Coronary artery (tissue), 2 donors: ENCODE measurements around the gene UGT1A5.
"Not testable (repeated sequence)": the region's sequence is repeated elsewhere in the genome, so short reads cannot be mapped to it uniquely, and the experiment has no call there.

Experiments
- DNase-seq: peaks from one replicate; pipeline ENCODE4 v3.0.0-alpha.2; 2017; ENCODE audit warnings: low spot score
- H3K27ac ChIP-seq, 2 donors: fragments of 200-600 bp; sonication (generic); one replicate each; pipeline ENCODE4 v1.5.1; 2016 to 2019
- H3K4me3 ChIP-seq: fragments of 200-600 bp; sonication (generic); 2 replicates; pipeline ENCODE4 v1.5.1; 2016; ENCODE audit warnings: mild to moderate bottlenecking, moderate library complexity
- CTCF ChIP-seq: fragments of 200-600 bp; sonication (generic); IDR thresholded peaks from one replicate; pipeline ENCODE4 v1.5.1; 2019; ENCODE audit warnings: antibody characterized with exemption

UGT1A5 gene

GRCh38 chr2:233747283-233747544 lies 34.5 kb downstream of the UGT1A5 start:
- no peak for DNase-seq
- Histone ChIP-seq H3K4me3 (no peak overlapping the region), H3K27ac (no peak overlapping the region)
- TF ChIP-seq CTCF: no peak

- H3K4me3 ChIP-seq, H3K27ac ChIP-seq, DNase-seq: not testable (repeated sequence)
Observed at GRCh38 chr2:233750689-233751088, 38.0 kb downstream of the UGT1A5 start.

GRCh38 chr2:233751212-233752009 lies 38.7 kb downstream of the UGT1A5 start:
- not testable (repeated sequence) for DNase-seq, H3K27ac ChIP-seq, H3K4me3 ChIP-seq

- Histone ChIP-seq H3K27ac (no peak overlapping the region), H3K4me3 (no peak overlapping the region)
- TF ChIP-seq CTCF: no peak
- no peak for DNase-seq
Observed at GRCh38 chr2:233754872-233755611, 42.3 kb downstream of the UGT1A5 start.

- H3K4me3 ChIP-seq: no peak overlapping the region
- H3K27ac ChIP-seq: no peak overlapping the region
- TF ChIP-seq CTCF: no peak
- no peak for DNase-seq
Observed at GRCh38 chr2:233756429-233757081, 43.8 kb downstream of the UGT1A5 start.

GRCh38 chr2:233758141-233758540 lies 45.4 kb downstream of the UGT1A5 start:
- no peak for DNase-seq
- H3K27ac ChIP-seq: no peak overlapping the region
- H3K4me3 ChIP-seq: no peak overlapping the region
- no peak for TF ChIP-seq CTCF

GRCh38 chr2:233758849-233759248 lies 46.1 kb downstream of the UGT1A5 start:
- Histone ChIP-seq H3K27ac (no peak overlapping the region), H3K4me3 (no peak overlapping the region)
- TF ChIP-seq CTCF: no peak
- DNase-seq: no peak

GRCh38 chr2:233760043-233760442 lies 47.3 kb downstream of the UGT1A5 start, which contains the start of gene UGT1A1:
TSS of gene UGT1A1 (plus strand) at chr2:233760270. CDS start at chr2:233760288, 18 bp downstream.
- Histone ChIP-seq H3K27ac (no peak within 1 kb of the TSS), H3K4me3 (no peak within 1 kb of the TSS)
- no peak for TF ChIP-seq CTCF
- DNase-seq: no peak
